HG03108 (cell line): ENCODE results near the gene CD14.
"Not testable (repeated sequence)": the region's sequence is repeated elsewhere in the genome, so short reads cannot be mapped to it uniquely, and the experiment has no call there.

Experiments used
- ATAC-seq: cut with Tn5 transposase; IDR thresholded peaks from one replicate; pipeline ENCODE4 v1.9.1; 2021; ENCODE audit warnings: moderate library complexity; ENCODE audit not compliant: unreplicated experiment

Gene CD14

DNA sequence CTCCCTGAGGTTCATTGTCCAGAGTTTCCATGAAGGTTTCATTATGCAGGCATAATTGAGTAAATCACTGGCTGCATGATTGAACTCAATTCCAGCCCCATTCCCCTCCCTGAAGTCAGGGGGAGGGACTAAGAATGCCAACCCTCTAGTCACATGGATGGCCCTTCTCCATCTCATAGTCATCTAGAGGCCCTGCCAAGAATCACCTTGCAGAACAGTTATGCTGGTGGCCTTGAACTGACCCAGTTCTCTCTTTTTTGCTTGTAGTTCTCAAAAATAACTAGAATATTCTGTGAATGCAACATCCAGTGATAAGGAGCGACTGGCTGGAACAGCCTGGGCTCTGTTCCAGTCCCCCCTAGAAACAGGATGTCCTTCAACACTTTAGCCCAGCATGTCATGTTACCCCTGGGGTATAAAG, 36.6 kb downstream of the CD14 start:
- ATAC-seq: no peak

DNA sequence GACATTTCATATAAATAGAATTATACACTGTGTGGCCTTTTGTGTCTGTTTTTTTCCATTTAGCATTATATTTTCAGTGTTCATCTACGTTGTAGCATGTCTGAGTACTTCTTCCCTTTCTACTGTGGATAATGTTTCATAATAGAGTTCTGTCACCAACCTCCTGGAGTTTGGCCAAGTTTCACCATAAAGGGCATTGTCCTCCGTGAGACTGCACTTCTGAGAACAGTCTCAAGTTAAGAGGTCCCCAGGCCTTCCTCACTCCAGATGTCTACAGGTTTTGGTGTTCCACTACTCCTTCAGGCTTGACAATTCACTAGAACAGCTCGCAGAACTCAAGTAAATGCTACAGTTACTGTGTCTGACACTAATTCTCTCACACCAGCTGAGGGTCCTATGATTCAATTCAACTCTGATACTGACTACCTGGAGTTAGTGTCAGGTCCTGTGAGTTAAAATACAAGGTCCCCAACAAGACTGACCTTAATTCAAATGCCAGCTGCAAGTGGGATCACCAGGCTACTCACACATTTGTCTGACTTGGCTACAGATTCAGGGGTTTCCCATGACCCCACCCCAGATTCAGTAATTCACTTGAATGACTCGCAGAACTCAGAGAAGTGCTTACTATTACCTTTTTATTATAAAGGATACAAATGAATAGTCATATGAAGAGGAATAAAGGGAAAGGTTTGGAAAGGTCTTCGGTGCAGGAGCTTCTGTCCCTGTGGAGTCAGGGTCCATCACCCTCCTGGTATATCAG, 37.3 kb downstream of the CD14 start:
- ATAC-seq: no peak

DNA sequence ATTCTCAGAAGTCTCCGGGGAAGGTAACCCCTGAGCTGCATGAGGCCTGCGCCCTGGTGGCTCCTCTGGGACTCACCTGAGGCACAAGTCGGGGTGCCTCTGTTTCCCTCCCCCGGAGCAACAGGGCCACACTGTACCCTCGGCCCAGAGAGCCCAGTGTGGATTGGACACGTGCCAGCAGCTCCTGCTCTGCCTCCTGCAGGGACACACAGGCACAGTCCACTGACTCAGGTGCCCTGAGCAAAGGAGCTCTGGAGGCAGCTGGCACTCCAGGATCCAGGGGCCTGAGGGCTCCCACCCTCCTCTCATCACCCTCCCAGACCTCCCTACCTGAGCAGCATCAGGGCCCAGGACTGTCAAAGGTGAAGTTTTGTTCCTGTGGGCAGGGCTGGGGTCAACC, 38.8 kb downstream of the CD14 start:
- no peak for ATAC-seq

DNA sequence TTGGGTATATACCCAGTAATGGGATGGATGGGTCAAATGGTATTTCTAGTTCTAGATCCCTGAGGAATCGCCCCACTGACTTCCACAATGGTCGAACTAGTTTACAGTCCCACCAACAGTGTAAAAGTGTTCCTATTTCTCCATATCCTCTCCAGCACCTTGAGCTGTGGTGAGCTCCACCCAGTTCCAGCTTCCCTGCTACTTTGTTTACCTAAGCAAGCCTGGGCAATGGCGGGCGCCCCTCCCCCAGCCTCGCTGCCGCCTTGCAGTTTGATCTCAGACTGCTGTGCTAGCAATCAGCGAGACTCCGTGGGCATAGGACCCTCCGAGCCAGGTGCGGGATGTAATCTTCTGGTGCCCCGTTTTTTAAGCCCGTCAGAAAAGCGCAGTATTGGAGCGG, 39.9 kb downstream of the CD14 start:
- not testable (repeated sequence) for ATAC-seq

DNA sequence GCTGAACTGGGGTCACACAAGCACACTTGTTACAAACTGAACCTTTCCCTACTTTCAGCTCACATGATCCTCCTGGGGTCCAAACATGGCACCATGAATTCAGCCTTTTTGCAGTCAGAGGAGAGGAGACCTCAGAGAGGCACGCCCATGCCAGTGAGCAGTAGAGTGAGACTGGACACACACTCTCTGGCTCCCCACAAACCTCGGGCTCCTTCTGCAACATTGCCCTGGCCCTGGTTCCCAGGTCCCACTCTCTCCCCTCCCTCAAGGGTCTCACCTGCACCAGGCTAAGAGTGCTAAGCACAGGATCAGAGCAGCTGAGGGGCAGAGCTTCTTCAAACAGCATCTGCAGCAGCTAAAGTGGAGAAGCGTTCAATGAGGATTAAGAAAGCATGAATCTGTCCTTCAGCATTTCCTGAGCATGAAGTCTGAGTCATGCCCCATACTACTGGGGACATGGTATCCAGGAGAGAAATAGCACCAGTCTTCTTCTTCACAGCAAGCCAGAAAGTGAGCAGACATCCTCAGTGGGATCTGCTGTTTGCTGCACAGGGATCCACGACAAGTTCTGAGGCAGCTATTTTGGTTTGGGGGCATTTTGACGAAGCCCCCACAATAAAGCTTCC, 41.1 kb downstream of the CD14 start:
- ATAC-seq: no peak

DNA sequence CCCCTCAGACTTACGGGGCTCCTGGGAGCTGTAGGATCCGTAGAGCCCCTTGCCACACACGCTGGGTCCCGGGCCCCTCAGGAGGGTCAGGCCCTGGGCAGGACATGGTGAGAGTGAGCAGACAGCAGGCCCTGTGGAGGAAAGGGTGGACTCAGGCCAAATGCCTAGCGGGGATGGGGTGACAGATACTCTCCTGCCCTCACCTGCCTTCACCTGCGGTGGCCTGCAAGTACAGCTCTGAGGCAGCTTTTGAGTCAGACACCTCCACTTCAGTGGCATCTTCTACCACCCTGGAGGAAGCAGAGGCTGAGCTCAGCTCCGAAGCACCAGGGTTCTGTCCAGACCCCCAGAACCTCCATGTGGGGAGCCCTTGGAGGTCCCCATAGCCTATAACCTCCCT, 42.1 kb downstream of the CD14 start:
- no peak for ATAC-seq

DNA sequence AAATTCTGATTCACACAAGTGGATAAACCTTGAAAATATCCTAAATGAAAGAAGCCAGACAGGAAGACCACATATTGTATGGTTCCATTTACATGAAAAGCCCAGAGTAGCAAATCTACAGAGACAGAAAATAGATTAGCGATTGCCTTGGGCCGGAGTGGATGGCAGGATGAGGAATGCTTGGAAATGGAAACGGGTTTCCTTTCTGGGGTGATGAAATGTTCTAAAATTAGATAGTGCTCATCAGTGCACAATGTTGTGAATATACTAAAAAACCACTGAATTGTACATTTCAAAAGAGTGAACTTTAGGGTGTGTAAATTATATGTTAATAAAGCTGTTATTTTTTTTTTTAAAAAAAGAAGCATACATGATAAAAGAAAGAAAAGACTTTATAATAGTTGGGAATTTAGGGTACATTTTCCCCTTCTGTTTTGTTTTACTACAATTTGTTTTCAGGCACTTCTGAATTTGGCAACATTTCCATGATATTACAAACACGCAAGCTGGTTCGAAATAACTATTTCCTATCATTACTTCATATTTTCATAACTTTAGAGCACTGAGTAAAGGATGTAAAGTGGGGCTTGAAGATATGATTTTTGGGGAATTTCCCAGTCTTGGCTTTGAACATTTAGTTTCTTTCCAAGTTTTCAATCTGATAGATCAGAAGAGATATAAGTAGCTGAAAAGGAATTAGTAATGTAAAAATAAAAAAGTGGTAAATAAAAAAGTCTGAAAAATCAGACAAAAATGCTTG, 44.5 kb downstream of the CD14 start:
- no peak for ATAC-seq

DNA sequence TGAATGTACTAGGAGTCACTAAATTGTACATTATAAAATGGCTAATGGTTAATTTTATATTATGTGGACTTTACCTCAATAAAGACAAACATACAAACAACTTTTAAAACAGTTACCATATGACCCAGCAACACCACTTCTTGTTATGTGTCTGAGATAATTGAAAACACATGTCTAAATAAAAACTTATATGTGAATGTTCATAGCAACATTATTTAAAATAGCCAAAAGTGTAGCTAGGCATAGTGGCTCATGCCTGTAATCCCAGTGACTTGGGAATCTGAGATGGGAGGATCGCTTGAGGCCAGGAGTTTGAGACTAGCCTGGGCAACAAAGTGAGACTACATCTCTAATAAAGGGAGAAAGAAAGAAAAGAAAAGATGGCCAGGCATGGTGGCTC, 45.5 kb downstream of the CD14 start:
- no peak for ATAC-seq
